ENCODE results near the gene ME3.

DNA sequence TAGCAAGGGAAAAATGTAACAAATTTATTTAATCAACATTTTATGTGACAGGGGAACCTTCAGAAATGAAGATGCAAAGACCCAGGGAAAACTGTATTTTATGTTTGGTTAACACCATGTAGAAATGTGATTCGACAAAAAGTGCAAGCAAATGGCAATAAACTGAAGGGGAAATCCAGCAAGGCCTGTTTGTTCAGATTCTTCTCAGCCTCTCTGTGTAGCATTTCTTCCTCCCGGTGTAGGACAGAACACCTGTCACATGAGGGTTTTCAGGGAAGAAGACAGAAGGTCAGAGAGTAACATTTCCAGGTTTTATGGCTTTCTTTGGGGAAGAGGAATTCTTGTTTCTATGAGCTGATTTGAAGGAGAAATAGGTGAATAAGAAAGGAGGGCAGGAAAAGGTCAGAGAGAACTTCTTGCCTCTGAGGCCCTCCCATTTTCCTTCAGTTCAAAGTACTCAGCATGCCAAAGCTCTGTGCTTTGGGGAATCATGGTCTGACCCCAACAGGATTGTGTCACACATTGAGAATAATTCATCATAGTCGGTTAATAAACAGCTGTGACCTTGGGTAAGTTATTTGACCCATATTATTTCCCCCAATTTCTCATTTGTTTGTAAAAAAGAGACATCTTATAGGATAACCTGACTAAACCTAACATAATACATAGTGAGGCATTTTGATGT lies 45.5 kb upstream of the ME3 start:
- no peak for TF ChIP-seq CTCF (IDR thresholded peaks at IDR 0.05)
- no peak for TF ChIP-seq POLR2A (IDR thresholded peaks at IDR 0.05)
